NCI-H345 treated with DMSO at 0.1 percent for 48 hours (cell line): ENCODE results near the gene TMEM164.
A peak's percentile ranks its signal among the peaks of the same experiment; 100 is the strongest.
"Not testable (repeated sequence)": the region's sequence is repeated elsewhere in the genome, so short reads cannot be mapped to it uniquely, and the experiment has no call there.

Source experiments
- DNase-seq: peaks from one replicate; lab custom pipeline; 2025; ENCODE audit not compliant: unreplicated experiment; lab: John Stamatoyannopoulos, UW

The TMEM164 gene

DNA sequence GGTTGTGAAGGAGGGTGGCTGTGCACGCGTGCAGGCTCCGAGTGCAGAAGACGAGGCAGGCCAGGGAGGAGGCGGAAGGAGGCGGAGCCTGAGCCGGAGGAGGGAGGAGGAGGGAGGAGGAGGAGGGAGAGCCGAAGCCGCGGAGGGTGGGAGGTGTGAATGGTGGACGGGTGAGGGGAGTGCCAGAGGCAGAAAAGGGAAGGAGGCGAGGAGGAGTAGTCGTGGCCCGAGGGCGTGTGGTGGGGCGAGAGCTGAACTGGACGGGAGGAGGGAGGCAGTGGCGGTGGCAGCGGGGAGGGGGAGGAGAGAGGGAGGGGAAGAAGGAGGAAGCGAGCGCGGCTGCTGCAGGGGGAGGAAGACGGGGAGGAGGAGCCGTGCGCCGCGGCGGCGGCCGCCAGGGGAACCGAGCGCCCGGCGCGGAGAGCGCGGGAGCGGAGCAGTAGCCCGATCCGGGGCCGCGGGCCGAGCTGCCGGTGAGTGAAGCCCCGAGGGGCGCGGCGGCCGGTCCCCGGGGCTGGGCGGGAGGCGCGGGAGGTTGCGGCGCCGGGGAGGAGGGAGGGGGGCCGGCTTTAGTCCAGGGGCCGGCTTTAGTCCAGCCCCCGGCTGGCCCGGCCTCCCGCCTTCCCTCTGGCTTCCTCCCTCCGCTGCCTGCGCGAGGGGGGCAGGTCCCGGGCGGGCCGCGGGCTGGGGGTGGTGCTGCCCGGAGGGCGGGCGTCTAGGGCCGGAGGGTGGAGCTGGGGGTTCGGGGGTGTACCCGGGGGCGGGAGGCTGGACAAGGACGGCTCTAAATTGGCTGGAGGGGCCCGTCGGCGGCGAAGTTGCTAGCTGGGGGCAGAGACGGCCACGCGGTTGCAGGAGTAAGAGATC is at the start of gene TMEM164:
Gene TMEM164 (plus strand): TSS at position 815 of the 867 bp plus-strand sequence. CDS start 661 bp downstream, outside the sequence.
- peak; percentile 22 for DNase-seq

DNA sequence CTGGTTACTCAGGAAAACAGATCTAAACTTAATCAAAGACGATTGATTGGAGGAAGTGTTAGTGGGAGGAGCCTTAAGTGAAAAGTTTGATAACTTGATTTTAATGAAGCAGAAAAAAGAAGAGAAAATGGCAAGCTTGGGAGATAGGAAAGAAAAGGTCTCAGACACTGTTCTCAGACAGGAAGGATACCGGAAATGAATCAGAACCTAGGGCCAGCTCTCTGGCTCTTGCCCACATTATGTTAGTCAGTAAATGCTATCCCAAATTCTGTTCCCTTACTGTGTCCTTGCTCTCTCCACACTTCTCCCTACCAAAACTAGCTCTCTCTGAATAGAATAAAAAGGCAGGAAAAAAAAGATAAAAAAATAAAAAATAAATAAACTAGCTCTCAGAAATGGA is 48.6 kb upstream of the TMEM164 start:
- DNase-seq, result no peak

DNA sequence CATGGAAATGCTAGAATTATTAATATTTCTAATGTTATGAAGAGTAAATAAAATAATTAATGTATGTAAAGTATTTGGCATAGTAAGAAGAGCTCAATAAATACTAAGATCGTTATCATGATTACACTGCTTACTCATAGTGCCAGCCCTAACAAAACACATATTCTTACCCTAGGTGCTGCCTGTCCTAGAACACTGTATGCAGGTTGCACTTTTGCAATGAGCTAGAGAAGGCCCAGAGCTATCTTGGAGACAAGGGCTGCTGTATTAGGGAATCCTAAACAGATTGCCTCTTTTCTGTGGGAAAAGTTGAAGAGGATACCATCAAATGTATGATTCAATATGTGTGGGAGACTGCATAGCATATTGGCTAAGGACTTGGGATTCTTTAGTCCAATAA is 48.0 kb upstream of the TMEM164 start:
- DNase-seq, result no peak

DNA sequence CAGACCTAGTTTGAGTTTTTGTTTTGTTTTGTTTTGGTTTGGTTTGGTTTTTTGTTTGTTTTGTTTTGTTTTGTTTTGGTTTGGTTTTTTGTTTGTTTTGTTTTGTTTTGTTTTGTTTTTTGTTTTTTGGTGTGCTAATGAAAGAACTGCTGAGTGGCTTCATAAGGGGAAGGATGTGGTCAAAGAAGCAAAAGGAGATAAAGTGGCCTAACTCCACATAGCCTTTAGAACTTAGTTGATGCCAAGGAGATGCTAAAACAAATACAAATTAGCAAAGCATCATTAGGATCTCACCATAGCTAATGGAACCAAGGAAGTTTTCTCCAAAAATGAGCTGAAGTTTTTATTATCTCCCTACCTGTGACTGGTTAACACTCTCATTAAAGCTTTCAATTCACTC is 44.6 kb upstream of the TMEM164 start:
- DNase-seq, result no peak

DNA sequence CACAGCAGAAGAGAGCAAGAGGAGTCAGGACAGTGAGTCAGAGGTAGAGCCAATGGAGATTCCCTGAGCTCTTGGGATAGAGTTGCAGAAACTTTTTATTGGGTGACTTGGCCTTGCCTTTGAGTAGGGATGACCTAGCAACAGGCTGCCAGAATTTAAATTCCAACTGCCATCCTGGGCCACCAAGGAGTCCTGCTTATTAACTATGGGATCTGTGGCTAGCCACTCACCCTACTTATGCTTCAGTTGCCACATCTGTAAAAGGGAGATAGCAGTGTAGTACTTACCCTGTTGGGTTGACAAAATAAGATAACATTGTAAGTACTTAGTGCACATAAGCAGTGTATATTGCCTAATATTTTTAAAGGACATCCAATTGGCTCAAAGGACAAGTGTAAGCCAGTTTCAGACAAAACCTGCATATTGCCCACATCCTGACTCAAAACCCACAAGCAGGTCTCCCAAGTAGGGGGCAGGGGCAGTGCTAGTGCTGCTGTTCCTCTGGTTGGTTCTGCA is 43.5 kb upstream of the TMEM164 start:
- no peak for DNase-seq

DNA sequence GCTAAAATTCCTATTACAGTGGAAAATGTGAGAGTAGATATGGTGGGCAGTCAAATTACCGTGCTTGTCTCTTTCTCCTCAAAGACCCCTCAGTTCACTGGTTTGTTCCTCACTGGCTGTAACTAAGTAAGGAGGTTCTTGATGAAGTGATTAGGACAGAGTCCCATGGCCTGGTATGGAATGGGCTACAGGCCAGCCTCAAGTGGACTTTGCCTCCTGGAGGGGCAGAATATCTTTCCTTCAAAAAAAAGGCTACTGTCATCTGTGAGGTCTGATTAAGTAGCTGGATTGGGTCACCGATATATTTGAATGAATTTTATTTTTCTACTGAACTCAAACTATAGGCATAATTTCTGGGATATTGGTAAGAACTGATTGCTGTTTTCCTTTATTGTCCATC is 38.5 kb upstream of the TMEM164 start:
- DNase-seq, result no peak

DNA sequence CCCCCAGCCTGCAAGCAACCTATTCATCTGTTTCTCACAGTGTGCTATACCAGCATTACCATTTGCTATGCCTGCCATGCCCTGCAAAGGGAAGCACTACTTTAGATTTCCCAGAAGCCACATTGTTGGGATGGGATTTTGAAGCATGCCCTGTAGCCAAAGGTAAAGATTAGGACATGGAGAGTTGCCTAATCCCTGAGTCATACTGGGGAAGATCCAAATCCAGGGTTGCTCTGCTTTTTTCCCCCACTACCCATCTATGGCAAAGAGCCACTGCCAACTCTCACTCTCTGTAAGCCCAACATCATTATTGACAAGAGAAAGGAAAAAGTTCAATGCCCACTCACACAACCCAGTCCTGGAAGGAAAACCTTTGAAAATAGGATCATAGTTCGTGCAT is 36.7 kb upstream of the TMEM164 start:
- no peak for DNase-seq

DNA sequence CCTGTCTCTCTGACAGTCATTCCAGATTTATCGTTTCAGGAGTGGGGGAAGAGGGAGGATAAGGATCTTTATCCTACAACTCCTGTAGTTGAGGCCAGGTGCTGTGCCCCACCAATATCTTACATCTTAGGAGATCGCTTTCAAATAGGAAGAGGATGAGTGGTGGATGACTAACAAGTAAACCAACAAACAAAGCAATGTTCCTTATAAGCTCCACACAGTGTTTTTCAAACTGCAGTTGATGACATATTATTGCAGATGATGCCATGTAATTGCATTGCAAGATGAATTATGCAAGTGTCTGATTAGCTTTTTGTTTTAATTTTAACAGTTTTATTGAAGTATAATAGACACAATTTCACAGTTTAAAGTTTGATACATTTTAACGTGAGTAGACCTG is 35.8 kb upstream of the TMEM164 start:
- no peak for DNase-seq

DNA sequence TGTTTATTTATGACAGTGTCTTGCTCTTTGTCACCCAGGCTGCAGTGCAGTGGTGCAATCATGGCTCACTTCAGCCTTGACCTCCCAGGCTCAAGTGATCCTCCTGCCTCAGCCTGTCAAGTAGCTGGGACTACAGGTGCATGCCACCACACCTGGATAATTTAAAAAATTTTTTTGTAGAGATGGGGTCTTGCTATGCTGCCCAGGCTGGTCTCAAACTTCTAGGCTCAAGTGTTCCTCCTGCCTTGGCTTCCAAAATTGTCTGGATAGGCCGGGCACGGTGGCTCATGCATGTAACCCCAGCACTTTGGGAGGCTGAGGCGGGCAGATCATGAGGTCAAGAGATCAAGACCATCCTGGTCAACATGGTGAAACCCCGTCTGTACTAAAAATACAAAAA is 32.1 kb upstream of the TMEM164 start:
- DNase-seq, result not testable (repeated sequence)

DNA sequence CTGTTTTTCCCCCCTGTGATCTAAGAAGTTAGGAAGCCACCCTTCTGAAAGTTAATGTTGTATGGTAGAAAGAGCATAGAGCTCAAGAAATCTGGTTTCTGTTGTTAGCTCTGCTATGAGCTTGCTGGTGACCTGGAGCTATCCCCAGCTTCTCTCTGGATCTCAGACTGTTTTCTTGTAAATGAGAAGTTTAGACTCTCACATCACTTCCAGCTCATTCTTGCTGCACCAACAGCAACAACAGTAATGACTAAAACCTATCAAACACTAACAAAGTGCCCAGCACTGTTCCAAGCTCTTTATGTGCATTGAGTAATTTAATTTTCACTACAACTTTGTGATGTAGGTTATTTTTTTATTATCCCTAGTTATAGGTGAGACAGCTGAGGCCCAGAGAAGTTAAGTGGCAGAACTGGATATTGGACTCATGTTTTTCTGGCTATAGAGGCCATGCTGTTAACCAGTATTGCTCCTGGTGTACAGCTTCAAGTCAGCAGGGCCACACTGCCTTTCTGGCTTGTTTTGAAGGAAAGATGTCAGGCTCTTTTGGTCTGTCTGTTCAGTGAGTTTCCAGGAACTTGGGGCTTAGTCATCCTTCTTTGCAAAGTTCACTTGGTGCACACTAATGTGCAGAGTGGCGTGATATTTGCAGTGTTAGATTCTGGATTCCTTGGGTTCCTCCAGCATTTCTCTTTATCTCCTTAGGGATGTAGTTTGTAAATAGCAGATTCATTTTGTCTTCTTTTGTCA is 27.8 kb upstream of the TMEM164 start:
- no peak for DNase-seq

DNA sequence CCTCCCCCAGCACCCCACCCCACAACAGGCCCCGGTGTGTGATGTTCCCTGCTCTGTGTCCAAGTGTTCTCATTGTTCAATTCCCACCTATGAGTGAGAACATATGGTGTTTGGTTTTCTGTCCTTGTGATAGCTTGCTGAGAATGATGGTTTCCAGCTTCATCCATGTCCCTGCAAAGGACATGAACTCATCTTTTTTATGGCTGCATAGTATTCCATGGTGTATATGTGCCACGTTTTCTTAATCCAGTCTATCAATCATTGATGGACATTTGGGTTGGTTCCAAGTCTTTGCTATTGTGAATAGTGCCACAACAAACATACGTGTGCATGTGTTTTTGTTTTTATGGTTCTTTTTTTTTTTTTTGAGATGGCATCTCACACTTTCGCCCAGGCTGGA is 17.7 kb upstream of the TMEM164 start:
- not testable (repeated sequence) for DNase-seq

DNA sequence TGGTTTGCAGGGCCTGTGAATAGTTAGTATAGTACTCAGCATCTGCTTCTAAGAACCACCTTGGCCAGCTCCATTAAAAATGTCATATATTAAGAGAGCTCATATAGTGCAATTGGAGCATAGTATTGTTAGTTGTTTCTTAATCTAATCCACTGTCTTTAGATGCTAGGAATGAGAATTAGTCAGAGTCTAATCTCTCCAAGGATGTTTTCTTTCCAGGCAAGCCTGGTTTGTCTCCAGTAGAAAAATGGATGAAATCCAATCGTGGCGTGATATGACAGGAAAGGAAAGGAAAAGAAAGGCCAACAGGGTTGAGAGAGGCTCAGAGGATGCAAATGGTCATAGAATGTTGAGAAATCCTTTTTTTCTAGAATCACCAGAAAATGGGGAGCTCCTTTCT is 15.0 kb upstream of the TMEM164 start:
- no peak for DNase-seq

DNA sequence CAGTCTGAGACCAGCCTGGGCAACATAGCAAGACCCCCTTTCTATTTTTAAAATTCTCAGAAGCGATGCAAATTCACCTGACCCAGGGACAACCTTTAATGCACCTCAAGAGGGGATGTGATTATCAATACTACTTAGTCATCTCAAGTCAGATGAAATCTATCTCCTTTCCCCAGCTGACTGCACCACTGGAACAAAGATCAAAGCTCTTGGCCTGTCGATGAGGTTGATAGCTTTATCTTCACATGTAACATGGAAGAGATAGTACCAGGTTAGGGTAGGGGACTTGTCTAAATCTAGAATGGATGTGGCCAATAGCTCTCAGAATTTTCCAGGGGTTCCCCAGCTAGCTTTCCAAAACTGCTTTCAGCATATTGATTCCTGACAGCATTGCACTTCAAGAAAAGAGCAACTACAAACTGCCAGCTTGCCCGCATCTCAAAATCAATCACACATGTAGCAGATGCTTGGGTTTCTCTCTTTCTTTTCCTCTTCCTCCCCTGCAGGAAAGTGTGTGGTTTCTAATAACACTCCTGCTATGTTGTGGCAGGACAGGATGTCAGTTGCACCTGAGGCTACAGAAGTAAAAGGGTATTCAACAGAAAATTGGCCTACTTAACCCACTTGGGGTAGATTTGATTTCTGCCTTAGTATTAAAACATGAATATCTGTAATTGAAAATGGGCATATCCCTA is 12.2 kb upstream of the TMEM164 start:
- no peak for DNase-seq

DNA sequence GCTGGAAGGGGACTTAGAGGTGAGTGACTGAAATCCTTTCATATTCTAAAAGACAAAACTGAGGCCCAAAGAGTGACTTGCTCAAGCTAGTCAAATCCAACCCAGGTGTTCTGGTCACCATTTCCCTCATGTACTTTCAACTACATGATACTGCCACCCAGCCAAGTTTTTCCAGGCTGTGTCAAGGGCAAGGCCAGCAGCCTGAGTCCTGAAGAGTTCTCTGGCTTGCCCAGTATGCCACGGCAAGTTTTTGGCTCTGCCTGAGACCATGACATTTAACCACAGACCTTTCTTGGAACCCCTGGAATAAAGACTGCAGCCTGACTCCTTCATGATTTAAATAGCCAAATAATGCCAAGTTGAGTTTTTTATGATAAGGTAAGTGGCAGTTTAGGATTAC is 10.7 kb upstream of the TMEM164 start:
- no peak for DNase-seq

DNA sequence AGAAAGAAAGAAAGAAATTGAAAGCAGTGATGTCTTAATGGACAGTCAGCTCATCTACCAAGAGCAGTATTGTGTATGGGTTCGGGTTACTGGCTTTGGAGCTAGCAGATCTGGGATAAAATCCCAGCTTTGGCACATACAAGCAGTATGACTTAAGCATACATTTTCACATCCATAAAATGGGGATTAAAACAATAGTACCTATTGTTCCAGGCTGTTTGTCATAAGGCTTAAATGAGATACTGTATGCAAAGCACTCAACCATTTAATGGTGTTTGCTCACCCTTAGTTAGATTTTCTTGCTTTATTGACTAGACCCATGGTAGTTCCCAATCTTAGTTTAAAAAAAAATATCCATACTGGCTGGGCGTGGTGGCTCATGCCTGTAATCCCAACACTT is 7.8 kb upstream of the TMEM164 start:
- DNase-seq, result no peak

DNA sequence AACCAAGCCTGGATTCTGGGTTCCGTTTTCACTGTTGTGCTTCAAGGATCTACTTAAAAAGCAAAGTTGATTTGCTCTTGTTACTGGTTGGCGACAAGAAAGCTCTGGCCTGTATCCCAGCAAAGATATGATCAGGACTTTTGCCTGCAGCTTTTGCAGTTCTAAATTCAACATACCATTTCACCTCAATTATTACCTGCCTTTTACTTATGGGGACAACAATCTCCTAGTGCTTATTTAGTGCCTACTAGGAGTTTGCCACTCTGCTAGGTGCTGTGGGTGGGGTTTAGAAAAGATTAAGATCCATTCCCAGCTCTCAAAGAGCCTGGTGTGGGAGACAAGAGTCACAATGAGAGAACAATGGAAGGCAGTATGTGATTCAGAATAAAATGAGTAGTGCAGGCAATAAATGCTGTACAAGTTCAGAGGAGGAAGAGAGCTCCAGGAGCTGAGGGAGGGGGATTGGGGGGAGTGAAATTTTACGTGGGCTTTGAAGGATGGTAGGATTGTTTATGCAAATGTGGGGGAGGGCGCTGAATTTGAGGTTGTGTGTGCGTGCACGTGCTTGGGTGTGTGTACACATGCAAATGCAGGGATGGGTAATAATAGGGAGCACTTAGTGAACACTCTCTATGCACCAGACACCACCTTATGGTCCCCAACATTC is 5.0 kb upstream of the TMEM164 start:
- no peak for DNase-seq

DNA sequence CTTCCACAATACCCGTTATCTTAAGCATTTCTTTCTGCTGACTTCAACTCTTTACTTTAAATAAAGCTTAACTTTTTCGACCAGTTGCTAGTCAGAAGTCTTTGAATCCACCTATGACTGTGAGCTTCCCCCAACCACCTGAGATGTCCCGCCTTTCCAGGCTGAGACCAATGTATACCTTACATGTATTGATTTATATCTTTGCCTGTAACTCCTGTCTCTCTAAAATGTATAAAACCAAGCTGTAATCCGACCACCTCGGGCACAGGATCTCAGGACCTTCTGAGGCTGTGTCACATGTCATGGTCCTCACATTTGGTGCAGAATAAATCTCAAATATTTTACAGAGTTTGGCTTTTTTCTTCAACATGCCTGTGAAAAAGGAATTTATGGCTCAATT is 2.9 kb upstream of the TMEM164 start:
- no peak for DNase-seq

DNA sequence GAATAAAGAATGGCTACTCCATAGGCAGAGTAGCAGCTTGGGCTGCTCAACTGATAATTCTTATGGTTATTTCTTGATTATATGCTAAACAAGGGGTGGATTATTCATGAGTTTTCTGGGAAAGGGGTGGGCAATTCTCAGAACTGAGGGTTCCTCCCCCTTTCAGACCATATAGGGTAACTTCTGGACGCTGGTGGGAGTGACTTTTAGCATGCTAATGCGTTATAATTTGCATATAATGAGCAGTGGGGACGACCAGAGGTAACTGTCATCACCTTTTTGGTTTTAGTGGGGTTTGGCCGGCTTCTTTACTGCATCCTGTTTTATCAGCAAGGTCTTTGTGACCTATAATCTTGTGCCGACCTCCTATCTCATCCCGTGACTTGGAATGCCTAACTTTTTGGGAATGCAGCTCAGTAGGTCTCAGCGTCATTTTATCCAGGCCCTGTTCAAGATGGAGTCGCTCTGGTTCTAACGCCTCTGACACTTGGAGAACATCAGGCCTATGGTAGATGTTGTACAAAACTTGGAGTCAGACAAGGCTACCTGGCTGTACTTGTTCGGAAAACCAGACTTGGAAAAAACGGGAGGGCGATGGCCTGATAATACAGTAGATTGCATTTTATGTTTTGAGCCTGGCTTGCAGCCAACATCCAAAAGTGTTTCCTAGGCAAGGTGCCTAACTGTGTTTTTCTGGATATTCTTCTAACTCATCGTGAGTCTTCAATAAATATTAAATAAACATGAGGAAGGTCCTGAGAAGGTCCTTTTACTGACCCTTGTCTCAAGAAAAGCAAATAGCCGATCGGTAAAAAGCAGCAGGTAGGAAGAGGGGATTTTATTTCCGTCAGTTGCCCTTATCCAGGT is 1.8 kb upstream of the TMEM164 start:
- DNase-seq, result no peak

DNA sequence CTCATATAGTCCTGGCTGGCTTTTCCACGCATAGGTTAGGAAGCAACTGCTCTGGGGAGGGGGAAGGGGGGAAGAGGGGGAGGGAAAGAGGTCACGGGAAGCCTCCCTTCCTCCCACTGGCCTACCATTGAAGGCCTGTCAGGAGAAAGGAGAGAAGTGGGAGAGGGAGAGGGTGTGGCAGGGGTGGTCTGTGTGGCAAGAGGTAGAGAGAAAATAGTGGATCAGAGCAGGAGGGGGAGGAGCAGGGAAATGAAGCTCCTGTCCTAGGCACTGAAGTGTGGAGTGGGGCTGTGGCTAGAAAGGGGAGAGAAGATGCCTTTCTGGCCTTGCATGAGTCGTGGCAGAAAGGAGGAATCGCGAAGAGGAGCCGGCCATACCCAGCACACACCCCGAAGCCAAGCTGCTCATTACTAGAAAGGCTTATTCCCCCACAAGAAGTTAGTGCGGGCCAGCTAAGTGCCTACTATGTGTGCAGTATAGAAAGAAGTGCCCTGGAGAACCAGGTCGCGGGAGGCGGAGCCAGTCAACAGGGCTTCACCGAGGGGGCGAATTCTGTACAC is 1.1 kb upstream of the TMEM164 start:
- DNase-seq, result no peak
